Fibroblast of skin of back (primary cell): ENCODE measurements around the gene ARHGAP22.
"Not testable (repeated sequence)": the region's sequence is repeated elsewhere in the genome, so short reads cannot be mapped to it uniquely, and the experiment has no call there.

Experiments used
- DNase-seq: peaks from one replicate; pipeline ENCODE4 v3.0.0-alpha.2; 2013

Gene ARHGAP22

GRCh38 chr10:48446785-48447184 lies 158.1 kb downstream of the ARHGAP22 start:
- DNase-seq: no peak

DNA sequence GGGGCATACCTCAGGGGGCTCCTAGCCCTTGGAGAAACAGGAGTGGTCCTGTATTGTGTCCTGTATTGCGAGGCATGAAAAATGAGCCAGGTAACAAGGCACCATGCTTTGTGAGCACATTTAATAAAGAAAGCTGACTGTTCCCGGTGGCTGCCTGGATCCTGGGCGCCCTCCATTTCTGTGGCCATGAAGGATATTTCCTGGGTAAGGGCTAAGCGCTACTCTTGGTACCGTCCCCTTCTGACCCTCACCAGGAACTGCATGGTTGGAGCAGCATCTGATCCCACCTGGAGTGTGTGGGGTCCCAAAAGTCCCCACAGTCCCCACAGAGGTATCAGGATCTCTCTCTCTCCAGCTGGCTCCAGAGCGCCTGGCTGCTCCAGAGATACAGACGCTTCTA lies 158.9 kb downstream of the ARHGAP22 start:
- no peak for DNase-seq

GRCh38 chr10:48444861-48445841 lies 159.7 kb downstream of the ARHGAP22 start:
- DNase-seq: no peak

DNA sequence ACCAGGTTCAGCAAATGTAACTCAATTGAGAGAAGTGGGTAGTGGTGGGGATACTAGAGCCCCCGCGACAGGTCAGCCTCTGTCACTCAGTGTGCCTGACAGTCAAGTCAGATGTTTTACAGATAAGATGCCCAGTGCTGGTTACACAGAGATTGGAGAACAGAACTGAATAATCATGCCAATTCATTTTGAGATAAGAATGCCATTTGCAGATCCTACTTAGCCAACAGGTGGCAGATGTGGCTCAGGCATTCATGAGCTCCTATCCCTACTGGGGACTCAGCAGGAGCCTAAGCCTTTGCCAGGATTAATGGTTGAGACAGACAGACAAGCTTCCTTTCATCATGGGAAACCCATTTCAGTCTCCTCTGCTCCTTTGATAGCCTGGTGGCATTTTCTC lies 160.6 kb downstream of the ARHGAP22 start:
- peak; percentile 35 for DNase-seq

GRCh38 chr10:48442809-48443177 lies 162.1 kb downstream of the ARHGAP22 start:
- no peak for DNase-seq

GRCh38 chr10:48442090-48442808 lies 162.6 kb downstream of the ARHGAP22 start:
- no peak for DNase-seq

GRCh38 chr10:48440771-48441170 lies 164.1 kb downstream of the ARHGAP22 start:
- DNase-seq: no peak

GRCh38 chr10:48439581-48440041 lies 165.3 kb downstream of the ARHGAP22 start:
- peak; percentile 39 for DNase-seq

DNA sequence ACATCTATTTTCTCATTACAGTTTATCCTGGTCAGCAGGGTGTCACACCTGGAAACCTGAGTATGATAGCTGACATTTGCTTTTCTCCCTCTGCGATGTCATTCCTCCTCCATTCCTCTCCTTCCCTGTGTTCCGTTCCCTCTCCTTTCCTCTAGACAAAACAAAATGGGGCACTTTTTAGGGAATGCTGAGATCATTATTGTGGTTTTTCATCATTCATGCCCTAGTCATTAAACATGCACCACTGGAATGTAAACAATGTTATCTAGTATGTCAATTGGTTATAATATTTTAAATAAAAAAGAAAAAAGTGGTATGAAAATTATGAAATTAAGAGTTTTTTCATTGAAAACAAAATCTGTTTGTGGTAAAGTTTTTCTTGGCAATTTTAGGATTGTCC lies 165.8 kb downstream of the ARHGAP22 start:
- DNase-seq: peak; percentile 88

DNA sequence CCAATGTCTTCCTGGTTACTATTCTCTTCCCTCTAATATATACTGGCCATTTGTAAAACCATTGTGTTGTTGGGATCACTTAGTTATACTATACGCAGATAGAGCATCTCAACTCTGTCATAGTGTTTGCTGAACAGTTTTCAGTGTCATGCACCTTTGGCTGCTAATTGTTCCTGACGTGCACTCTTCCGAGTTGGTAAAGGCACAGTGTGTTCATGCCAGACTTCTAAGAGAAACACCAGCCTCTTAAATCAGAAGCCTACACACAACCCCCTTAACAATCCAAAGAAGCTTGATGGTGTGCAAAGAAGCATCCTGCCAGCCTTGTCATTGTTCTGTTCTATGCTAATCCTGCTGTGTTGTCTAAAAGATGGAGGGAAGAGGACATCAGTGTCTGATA lies 167.3 kb downstream of the ARHGAP22 start:
- DNase-seq: no peak

DNA sequence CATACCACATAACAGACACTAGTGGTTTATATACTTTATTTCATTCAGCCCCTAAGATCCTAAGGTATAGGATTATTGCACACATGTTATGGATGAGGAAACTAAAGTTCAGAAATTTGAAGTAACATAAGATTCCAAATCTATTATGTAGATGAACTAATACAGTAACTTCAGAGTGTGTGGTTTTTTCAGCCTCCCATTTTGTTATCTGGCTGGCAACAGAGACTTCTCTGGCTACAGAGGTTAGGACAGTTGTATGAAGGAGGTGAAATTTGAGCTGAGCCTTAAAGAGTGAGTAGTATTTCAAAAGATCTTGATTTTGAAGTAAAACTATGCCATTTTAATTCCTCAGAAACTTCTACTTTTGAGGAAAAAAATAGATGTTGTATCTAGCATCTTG lies 173.0 kb downstream of the ARHGAP22 start:
- no peak for DNase-seq

DNA sequence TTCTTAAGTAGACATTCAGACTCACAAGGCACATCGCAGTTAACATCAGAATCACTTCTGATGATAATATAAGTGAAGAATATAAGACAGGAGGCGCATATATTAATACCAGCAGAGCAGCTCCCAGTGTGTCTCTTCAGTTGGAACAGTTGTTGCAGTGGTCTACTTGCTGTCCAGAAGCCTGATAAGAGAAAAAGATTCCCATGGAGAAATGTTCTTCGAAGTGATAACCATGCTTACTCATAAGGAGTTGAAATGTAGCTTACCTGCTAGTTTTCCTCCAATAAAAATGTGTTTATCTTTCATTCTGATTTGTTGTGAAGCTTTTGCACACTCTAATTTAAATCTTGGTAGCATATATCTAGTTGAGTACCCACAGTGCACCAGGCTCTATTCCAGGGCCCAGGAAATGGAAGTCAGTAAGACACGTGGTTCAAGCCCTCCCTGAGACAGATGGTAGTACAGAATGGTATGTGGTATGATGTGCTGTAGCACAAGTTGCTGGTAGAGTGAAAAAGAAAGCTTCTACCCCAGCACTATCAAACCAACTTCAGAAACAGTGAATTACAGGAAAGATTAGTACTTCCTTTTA lies 174.4 kb downstream of the ARHGAP22 start:
- no peak for DNase-seq

DNA sequence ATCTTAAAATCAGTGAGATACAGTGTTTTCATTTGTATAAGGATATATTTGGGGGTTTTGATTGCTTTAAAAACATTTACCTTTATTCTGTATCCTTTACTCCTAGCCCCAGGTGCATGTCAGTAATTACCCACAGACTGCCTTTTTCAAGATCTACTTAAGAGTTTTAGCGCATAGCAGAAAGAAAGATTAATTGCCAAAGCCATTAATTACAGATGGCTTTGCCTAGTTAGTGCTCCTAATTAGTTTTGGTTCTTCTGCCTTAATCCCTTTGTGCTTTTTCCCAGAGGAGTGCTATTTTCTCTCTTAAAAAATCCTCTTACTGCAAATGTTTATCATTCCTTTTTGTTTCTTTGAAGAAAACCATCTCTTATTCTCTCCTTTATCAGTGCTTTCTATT lies 175.6 kb downstream of the ARHGAP22 start:
- DNase-seq: no peak

DNA sequence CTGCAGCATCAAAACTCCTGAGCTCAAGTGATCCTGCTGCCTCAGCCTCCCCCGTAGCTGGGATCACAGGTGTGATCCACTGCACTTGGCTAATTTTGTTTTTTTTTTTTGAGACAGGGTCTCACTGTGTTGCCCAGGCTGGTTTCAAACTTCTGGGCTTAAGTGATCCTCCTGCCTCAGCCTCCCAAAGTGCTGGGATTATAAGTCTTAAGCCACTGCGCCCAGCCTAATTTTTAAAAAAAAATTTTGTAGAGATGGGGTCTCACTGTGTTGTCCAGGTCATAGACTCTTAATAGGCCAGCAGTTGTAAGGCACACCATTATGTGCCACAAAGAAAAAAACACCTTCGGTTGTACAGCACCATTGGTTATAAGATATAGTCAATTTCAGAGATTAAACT lies 176.0 kb downstream of the ARHGAP22 start:
- no peak for DNase-seq

- no peak for DNase-seq
These were observed 181.0 kb downstream of the ARHGAP22 start for GRCh38 chr10:48423884-48424283.

DNA sequence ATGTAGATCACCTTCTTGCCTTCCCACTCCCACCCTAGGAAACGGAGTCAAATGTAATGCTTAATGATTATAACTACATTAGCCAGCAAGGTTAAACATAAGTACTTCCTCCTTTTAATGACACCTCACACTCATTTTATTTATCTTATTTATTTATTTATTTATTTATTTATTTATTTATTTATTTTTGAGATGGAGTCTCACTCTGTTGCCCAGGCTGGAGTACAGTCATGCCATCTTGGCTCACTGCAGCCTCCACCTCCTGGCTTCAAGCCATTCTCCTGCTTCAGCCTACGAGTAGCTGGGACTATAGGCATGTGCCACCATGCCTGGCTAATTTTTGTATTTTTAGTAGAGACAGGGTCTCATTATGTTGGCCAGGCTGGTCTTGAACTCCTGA lies 183.0 kb downstream of the ARHGAP22 start:
- not testable (repeated sequence) for DNase-seq

- no peak for DNase-seq
These were observed 185.2 kb downstream of the ARHGAP22 start for GRCh38 chr10:48419714-48420113.

- no peak for DNase-seq
These were observed 186.6 kb downstream of the ARHGAP22 start for GRCh38 chr10:48418189-48418788.

- DNase-seq: no peak
These were observed 187.5 kb downstream of the ARHGAP22 start for GRCh38 chr10:48417374-48417773.

DNA sequence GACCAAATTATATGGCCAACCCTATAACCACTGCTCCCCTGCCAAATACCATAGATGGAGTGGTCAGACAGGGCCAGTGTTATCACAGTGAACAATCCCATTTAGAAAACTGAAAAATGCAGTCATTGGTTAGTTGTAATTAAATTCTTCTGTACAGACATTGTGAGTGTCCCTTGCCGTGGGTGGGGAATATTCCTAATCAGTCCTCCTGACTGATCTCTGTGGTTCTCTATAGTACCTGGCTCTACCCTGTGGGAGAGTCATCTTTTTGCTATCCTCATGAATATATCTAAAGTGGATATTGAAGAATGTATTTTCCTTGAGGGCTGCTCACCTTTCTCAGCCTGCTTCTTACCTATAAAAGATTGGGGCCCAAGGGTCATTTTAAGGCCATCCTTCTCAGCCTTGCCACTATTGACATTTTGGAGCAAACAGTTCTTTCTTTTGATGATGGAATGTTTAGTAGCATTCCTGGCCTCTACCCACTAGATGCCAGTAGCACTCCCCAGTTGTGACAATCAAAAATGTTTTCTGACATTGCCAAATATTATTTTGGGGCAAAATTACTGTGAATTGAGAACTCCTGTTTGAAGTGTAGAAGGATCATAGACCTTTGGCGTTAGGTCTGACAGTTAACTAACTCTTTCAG lies 188.2 kb downstream of the ARHGAP22 start:
- no peak for DNase-seq

DNA sequence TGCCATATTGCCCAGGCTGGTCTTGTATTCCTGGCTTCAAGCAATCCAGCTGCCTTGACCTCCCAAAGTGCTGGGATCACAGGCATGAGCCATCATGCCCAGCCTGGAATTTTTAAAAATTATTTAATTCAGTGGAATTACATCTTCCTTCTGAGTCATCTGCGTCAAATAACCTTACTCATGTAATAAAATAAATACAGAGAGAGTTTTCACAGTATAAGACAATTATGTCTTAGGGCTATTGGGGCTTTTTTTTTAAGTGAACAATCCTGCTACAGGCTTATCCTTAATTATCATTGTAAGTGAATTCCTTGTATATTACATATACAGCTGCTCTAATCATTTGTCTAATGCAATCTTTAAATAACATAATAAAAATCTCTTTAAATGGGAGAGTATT lies 190.1 kb downstream of the ARHGAP22 start:
- peak; percentile 78 for DNase-seq

- DNase-seq: no peak
These were observed 190.7 kb downstream of the ARHGAP22 start for GRCh38 chr10:48414160-48414559.
